Left lung (tissue), 10 donors: ENCODE data around the gene RAB27B. TPM values are rescaled to one million over a fixed set of nuclear protein-coding genes. Genes with fewer than 3 reads are reported as not detected.
A peak's percentile ranks its signal among the peaks of the same experiment; 100 is the strongest.
"Not testable (repeated sequence)": the region's sequence is repeated elsewhere in the genome, so short reads cannot be mapped to it uniquely, and the experiment has no call there.

Experiments
- ATAC-seq: fragments of 200-7000 bp; cut with Tn5 transposase; one replicate; pipeline ENCODE4 v1.9.1; 2020; ENCODE audit warnings: moderate library complexity
- DNase-seq, 4 donors: peaks; one replicate each; pipeline ENCODE4 v3.0.0-alpha.2; 2013 to 2020
- H3K27ac ChIP-seq, 2 donors: fragments of 200-600 bp; sonication (generic) in 1 of 2; one replicate each; pipeline versions ENCODE4 v1.5.0 to v1.8.0; 2020 to 2021
- H3K27me3 ChIP-seq, 2 donors: fragments of 200-600 bp; sonication (generic) in 1 of 2; one replicate each; pipeline versions ENCODE4 v1.5.0 to v1.8.0; 2020 to 2021
- H3K36me3 ChIP-seq, 2 donors: fragments of 200-600 bp; sonication (generic) in 1 of 2; one replicate each; pipeline versions ENCODE4 v1.5.0 to v1.8.0; 2020 to 2021
- H3K4me1 ChIP-seq, 2 donors: fragments of 200-600 bp; one replicate each; pipeline ENCODE4 v1.8.0; 2021
- H3K4me3 ChIP-seq, 2 donors: fragments of 200-600 bp; sonication (generic) in 1 of 2; one replicate each; pipeline versions ENCODE4 v1.5.0 to v1.8.0; 2020 to 2021; ENCODE audit warnings: mild to moderate bottlenecking in 1 of 2
- H3K9me3 ChIP-seq, 2 donors: fragments of 200-600 bp; sonication (generic) in 1 of 2; one replicate each; pipeline versions ENCODE4 v1.5.0 to v1.8.0; 2020 to 2021
- intact Hi-C, 2 donors: fragments of 100-400 bp; cut with DNase I; formaldehyde crosslinking; loops; one replicate each; pipeline versions ENCODE4 v1.11.2 to v1.14.2; 2022
- polyA plus RNA-seq, 6 donors: library from polyadenylated mRNA; unstranded; fragments of 120-200 nt; gene quantifications; one replicate each; pipeline ENCODE4 v1.2.1, GENCODE V29; 2013; ENCODE audit not compliant: insufficient read length in 6 of 6
- total RNA-seq, 2 donors: library from RNA; stranded (reverse); fragmentation: NEBNext Ultra II Directional; extraction: Animal tissue kit (Norgen Biotek cat#: 25700); gene quantifications; one replicate each; pipeline ENCODE4 v1.2.1, GENCODE V29; 2021
- TF ChIP-seq, protein P1 (sequence below), 2 donors: fragments of 200-600 bp; sonication (generic) in 1 of 2; IDR thresholded peaks; one replicate each; pipeline versions ENCODE4 v1.5.0 to v1.8.0; 2021; ENCODE audit warnings: antibody characterized with exemption in 2 of 2
- donor health status: DM: no; HTN: yes; CAD: no.
- donor health status: DM: no; HTN: no; CAD: no.

The RAB27B gene
- total and polyA plus RNA-seq, 8 donors, result 7.4 to 66.6 (median 10.5) TPM

DNA sequence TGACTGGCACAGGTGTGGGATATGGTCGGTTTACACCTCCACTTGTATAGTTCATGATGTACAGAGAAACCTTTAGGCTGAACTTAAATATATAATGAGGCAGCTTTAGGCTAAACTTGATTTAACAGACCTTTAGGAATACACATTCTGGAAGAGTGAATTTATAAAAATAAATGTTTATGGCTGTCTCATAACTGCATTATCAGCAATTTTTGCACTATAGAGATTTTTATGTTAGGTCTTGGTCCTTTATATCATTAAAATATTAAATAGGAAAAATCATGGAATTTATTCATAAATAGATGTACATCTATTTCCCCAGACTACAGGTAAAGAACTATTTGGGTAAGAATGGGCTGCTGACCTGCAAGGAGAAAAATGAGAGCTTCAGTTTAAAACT, 19.8 kb downstream of the RAB27B start:
- no peak overlapping the region for H3K4me3 ChIP-seq
- DNase-seq (no peak), ATAC-seq (no peak)
- no peaks in the 10 kb centered on the region for H3K9me3 ChIP-seq
- H3K36me3 ChIP-seq, result no peaks in the 10 kb centered on the region
- H3K4me1 ChIP-seq, result peaks cover 0 to 16% of the 10 kb centered on the region in 2 donors
- H3K27ac ChIP-seq, result no peak overlapping the region
- intact Hi-C loops, result no loop called here
- TF ChIP-seq, protein P1, sequence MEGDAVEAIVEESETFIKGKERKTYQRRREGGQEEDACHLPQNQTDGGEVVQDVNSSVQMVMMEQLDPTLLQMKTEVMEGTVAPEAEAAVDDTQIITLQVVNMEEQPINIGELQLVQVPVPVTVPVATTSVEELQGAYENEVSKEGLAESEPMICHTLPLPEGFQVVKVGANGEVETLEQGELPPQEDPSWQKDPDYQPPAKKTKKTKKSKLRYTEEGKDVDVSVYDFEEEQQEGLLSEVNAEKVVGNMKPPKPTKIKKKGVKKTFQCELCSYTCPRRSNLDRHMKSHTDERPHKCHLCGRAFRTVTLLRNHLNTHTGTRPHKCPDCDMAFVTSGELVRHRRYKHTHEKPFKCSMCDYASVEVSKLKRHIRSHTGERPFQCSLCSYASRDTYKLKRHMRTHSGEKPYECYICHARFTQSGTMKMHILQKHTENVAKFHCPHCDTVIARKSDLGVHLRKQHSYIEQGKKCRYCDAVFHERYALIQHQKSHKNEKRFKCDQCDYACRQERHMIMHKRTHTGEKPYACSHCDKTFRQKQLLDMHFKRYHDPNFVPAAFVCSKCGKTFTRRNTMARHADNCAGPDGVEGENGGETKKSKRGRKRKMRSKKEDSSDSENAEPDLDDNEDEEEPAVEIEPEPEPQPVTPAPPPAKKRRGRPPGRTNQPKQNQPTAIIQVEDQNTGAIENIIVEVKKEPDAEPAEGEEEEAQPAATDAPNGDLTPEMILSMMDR (IDR thresholded peaks at IDR 0.05), result no peak
- H3K27me3 ChIP-seq, result no peaks in the 10 kb centered on the region

DNA sequence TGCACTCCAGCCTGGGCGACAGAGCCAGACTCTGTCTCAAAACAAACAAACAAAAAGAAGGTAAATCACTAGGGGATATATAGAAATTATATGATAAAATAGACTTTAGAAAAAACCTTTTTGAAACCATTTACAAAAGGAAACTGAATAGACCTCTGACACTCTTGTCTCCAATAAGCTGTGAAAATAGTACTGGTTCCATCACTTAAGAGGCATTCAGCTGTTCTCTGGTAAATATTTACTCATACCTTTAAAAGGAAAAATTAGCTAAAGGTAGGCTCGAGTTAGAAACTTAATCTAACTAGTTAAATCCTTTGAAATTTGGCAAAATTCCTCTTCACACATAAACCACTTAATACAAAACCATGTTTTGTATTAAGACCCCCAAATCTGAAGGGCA, 21.4 kb downstream of the RAB27B start:
- Histone ChIP-seq H3K27me3 (no peaks in the 10 kb centered on the region), H3K27ac (no peak overlapping the region), H3K9me3 (no peaks in the 10 kb centered on the region), H3K4me3 (no peak overlapping the region), H3K36me3 (no peaks in the 10 kb centered on the region), H3K4me1 (peaks cover 0 to 17% of the 10 kb centered on the region in 2 donors)
- ATAC-seq (peak; percentile 65), DNase-seq (no peak)
- TF ChIP-seq, protein P1 (IDR thresholded peaks at IDR 0.05), result no peak
- intact Hi-C loops, result no loop called here

DNA sequence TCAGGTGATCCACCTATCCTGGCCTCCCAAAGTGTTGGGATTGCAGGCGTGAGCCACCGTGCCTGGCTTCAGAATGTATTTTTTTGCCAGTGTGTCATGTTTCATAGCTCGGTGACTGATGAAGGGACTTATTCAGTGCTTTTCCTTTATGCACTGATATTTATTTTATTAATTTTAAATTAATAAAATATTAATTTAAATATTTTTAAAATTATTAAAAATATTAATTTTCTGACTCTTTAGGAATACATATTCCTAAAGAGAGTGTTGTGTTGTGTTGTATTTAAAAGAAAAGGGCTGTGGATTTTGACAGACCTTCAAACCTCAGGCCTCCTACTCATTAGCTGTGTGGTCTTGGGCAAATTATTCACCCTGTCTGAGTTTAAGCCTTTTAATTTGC, 22.3 kb downstream of the RAB27B start:
- ATAC-seq (no peak), DNase-seq (no peak)
- TF ChIP-seq, protein P1 (IDR thresholded peaks at IDR 0.05), result no peak
- Histone ChIP-seq H3K9me3 (no peaks in the 10 kb centered on the region), H3K4me3 (no peak overlapping the region), H3K27me3 (no peaks in the 10 kb centered on the region), H3K36me3 (no peaks in the 10 kb centered on the region), H3K27ac (no peak overlapping the region), H3K4me1 (peaks cover 0 to 17% of the 10 kb centered on the region in 2 donors)
- intact Hi-C loops, result no loop called here

DNA sequence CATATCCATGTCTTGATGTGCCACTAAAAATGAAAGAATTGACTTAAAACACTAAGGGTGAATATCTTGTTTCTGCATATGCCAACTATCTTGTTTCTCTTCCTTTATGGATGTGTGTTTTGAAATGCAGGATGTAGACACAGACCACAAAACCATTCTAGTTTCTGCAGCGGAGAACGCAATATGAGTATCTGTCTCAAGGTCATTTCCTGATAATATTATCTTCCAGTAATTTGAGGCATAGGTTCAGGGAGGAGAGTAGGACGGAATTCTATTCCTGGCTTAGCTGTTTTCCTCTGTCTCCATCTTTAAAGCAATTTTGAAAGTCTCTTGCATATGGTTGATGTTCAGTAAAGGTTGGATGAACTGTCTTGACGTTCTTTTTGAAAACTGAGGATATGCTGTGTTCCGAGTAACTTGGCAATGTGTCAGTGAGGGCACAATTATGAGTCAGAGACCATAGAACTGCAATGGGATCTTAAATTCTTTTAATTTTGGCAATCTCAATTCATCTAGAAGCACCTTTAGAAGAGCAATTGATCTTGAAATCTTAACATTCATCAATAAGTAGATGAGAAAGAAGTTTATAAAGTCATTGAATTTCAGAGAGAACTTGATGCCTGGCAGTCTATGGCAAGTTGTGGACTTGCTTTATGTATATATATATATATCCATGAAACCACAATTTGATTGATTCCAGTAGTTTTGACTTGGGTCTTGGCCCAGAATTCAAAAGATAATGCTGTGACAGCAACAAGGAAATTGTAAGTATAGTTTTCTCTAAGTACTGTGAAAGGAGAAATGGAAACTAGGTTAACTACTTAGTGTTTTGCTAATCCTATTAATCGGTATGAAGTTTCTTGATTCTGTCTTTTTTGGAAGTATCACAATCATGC, 24.8 kb downstream of the RAB27B start:
- Histone ChIP-seq H3K4me3 (no peak overlapping the region), H3K27me3 (no peaks in the 10 kb centered on the region), H3K27ac (no peak overlapping the region), H3K9me3 (no peaks in the 10 kb centered on the region), H3K4me1 (peaks cover 0 to 17% of the 10 kb centered on the region in 2 donors), H3K36me3 (no peaks in the 10 kb centered on the region)
- TF ChIP-seq, protein P1 (IDR thresholded peaks at IDR 0.05), result no peak
- intact Hi-C loops, result no loop called here
- ATAC-seq (no peak), DNase-seq (no peak)

DNA sequence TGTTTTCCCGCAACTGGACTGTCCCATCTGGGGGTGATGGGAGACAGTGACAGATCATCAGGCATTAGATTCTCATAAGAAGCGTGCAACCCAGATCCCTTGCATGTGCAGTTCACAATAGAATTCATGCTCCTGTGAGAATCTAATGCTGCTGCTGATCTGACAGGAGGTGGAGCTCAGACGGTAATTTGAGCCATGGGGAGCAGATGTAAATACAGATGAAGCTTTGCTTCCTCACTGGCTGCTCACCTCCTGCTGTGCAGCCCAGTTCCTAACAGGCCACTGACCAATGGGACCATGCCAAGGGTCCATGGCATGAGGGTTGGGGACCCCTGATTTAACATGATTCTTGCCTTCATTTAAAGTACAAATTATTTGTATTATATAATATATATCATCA, 26.8 kb downstream of the RAB27B start:
- intact Hi-C loops, H3K4me3 ChIP-seq, H3K36me3 ChIP-seq, H3K27me3 ChIP-seq, DNase-seq, H3K27ac ChIP-seq, H3K9me3 ChIP-seq, ATAC-seq: not testable (repeated sequence)
- peaks cover 0 to 14% of the 10 kb centered on the region in 2 donors for H3K4me1 ChIP-seq
